ENCODE data around the gene GSAP.

The GSAP gene

GRCh38 chr7:77266291-77266794 is 149.8 kb downstream of the GSAP start:
- TF ChIP-seq CTCF (IDR thresholded peaks at IDR 0.05; ENCODE audit: low read length, missing control alignments), result no peak
- H3K4me3 ChIP-seq (replicated peaks; ENCODE audit: low read depth, low read length), result no peak overlapping the region
- DNase-seq (ENCODE audit: low read depth), result peak; percentile 24

- no peak for TF ChIP-seq CTCF (IDR thresholded peaks at IDR 0.05; ENCODE audit: low read length, missing control alignments)
- H3K4me3 ChIP-seq (replicated peaks; ENCODE audit: low read depth, low read length), result no peak overlapping the region
- DNase-seq (ENCODE audit: low read depth), result no peak
Measured at GRCh38 chr7:77265666-77266065, 150.5 kb downstream of the GSAP start.

- no peak for TF ChIP-seq CTCF (IDR thresholded peaks at IDR 0.05; ENCODE audit: low read length, missing control alignments)
- no peak overlapping the region for H3K4me3 ChIP-seq (replicated peaks; ENCODE audit: low read depth, low read length)
- DNase-seq (ENCODE audit: low read depth), result no peak
Measured at GRCh38 chr7:77262316-77262715, 153.8 kb downstream of the GSAP start.
